HG03457 (cell line): ENCODE measurements around the gene PUSL1.

Experiments
- ATAC-seq: cut with Tn5 transposase; IDR thresholded peaks from one replicate; pipeline ENCODE4 v1.9.1; 2021; ENCODE audit warnings: moderate number of reproducible peaks; ENCODE audit not compliant: unreplicated experiment

Gene PUSL1

GRCh38 chr1:1321477-1321876 is 13.1 kb downstream of the PUSL1 start:
- ATAC-seq, result no peak

DNA sequence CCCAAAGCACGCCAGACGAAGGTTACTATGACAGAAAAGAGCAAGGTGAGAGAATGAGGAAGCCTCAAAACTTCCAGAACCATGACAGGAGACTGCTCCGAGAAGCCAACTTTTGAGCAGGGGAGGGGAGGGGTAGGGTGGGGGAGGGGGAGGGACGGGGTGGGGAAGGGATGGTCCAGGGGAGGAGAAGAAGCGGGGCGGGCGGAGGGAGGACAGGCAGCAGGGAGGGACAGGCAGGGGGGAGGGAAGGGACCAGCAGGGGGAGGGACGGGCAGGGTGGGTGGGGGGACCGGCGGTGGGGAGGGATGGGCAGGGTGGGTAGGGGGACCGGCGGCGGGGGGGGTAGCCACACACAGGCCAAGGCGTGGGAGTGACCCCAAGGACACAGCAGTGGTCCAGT is 14.0 kb downstream of the PUSL1 start:
- no peak for ATAC-seq

DNA sequence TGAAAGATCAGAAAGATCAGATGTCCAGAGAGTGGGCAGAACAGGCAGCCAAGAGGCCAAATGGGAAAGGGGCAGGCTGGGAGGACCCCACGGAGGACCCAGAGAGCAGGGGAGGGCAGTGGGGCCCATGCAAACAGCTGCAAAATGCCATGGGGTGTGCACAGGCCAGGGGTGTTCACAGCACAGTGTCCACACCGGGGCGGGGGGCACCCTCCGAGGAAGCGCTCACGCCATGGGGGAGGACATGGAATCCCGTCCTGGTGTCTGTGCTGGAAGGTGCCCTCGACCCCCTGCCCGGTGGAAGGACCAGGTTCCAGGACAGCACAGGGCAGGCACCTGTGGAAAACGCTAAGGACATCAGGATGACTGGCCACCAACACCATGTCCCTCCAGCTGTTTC is 14.6 kb downstream of the PUSL1 start:
- no peak for ATAC-seq

- peak; percentile 12 for ATAC-seq
Observed at GRCh38 chr1:1324084-1324523, 15.7 kb downstream of the PUSL1 start.

DNA sequence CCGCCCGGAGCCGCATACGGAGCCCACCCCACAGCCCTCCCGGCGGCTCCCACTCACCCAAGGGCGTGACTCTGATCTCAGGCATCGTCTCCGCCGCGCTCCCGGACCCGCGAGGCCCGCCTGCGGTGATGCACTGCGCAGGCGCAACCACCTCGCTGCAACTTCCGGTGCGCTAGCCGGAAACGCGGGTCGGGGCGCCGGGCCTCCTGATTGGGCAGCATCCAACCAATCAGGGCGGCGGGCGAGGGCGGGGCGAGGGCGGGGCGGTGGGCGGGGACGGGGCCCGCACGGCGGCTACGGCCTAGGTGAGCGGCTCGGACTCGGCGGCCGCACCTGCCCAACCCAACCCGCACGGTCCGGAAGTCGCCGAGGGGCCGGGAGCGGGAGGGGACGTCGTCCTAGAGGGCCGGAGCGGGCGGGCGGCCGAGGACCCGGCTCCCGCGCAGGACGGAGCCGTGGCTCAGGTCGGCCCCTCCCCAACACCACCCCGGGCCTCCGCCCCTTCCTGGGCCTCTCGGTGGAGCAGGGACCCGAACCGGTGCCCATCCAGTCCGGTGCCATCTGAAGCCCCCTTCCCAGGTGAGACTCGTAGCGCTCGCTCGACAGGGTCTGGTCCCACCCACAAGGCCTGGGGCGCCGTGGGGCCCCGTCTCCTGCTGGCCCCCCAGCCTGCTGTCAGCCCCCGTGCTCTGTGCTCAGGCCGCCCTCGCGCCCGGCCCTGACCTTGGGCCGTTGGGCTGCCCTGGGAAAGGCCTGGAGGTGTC is 16.3 kb downstream of the PUSL1 start, which contains the start of the genes CPTP and INTS11:
CPTP (plus strand) TSS at position 279 of the 764 bp plus-strand sequence. CDS start 2,109 bp downstream, outside the sequence.
INTS11 (minus strand) TSS at position 137 of the 764 bp plus-strand sequence; CDS start at position 85, 52 bp downstream.
- ATAC-seq, result peak; percentile 41

DNA sequence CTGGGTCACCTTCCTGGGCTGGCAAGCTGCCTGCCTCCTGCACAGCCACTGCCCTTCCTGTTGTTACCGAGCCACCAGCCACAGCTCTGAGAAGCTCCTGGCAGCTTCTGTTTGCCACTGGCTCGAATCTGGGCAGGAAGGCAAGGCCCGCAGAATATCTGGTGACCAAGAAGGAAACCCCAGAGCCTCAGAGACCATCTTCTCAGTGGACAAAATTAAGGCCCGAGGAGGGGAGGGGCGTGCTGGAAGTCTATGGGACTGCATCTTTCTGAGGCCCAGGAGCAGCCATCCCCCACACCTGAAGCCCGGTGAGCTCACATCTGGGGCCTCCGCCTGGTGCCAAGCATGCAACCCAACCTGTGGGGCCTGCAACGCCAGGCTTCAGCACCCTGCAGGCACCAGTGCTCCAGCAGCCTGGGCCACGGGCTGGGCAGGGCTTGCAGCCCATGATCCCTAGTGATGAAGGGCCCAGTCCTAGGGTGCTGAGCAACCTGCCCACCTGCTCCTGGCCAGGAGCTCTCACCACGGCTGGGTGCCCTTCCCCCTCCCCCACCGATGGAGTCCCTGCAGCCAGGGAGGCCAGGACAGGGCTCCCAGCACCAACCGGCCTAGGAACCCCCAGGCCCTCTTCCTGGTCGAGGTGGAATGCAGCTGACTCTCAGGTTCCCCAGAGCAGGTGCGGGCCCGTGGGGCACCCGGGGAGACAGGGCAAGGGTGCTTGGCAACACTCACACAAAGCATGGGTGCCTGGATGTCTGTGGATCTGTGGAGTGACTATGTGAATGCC is 17.1 kb downstream of the PUSL1 start:
- ATAC-seq, result no peak

- ATAC-seq, result no peak
Observed at GRCh38 chr1:1326075-1326605, 17.7 kb downstream of the PUSL1 start.

- no peak for ATAC-seq
Observed at GRCh38 chr1:1327291-1327690, 18.9 kb downstream of the PUSL1 start.

- ATAC-seq, result no peak
Observed at GRCh38 chr1:1328254-1328653, 19.9 kb downstream of the PUSL1 start.

GRCh38 chr1:1329304-1330210 is 21.2 kb downstream of the PUSL1 start:
- ATAC-seq, result no peak

- ATAC-seq, result no peak
Observed at GRCh38 chr1:1330366-1331067, 22.1 kb downstream of the PUSL1 start.

DNA sequence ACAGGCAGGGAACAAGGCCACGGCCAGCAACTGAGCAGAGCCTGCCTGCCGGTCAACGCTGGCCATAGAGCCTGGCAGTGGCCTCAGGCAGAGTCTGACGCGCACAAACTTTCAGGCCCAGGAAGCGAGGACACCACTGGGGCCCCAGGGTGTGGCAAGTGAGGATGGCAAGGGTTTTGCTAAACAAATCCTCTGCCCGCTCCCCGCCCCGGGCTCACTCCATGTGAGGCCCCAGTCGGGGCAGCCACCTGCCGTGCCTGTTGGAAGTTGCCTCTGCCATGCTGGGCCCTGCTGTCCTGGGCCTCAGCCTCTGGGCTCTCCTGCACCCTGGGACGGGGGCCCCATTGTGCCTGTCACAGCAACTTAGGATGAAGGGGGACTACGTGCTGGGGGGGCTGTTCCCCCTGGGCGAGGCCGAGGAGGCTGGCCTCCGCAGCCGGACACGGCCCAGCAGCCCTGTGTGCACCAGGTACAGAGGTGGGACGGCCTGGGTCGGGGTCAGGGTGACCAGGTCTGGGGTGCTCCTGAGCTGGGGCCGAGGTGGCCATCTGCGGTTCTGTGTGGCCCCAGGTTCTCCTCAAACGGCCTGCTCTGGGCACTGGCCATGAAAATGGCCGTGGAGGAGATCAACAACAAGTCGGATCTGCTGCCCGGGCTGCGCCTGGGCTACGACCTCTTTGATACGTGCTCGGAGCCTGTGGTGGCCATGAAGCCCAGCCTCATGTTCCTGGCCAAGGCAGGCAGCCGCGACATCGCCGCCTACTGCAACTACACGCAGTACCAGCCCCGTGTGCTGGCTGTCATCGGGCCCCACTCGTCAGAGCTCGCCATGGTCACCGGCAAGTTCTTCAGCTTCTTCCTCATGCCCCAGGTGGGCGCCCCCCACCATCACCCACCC is 22.9 kb downstream of the PUSL1 start, which contains the start of gene TAS1R3:
TAS1R3 (plus strand) TSS at position 213 of the 898 bp plus-strand sequence; CDS start at position 279, 66 bp downstream.
- no peak for ATAC-seq

DNA sequence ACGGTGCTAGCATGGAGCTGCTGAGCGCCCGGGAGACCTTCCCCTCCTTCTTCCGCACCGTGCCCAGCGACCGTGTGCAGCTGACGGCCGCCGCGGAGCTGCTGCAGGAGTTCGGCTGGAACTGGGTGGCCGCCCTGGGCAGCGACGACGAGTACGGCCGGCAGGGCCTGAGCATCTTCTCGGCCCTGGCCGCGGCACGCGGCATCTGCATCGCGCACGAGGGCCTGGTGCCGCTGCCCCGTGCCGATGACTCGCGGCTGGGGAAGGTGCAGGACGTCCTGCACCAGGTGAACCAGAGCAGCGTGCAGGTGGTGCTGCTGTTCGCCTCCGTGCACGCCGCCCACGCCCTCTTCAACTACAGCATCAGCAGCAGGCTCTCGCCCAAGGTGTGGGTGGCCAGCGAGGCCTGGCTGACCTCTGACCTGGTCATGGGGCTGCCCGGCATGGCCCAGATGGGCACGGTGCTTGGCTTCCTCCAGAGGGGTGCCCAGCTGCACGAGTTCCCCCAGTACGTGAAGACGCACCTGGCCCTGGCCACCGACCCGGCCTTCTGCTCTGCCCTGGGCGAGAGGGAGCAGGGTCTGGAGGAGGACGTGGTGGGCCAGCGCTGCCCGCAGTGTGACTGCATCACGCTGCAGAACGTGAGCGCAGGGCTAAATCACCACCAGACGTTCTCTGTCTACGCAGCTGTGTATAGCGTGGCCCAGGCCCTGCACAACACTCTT is 23.8 kb downstream of the PUSL1 start:
- no peak for ATAC-seq

DNA sequence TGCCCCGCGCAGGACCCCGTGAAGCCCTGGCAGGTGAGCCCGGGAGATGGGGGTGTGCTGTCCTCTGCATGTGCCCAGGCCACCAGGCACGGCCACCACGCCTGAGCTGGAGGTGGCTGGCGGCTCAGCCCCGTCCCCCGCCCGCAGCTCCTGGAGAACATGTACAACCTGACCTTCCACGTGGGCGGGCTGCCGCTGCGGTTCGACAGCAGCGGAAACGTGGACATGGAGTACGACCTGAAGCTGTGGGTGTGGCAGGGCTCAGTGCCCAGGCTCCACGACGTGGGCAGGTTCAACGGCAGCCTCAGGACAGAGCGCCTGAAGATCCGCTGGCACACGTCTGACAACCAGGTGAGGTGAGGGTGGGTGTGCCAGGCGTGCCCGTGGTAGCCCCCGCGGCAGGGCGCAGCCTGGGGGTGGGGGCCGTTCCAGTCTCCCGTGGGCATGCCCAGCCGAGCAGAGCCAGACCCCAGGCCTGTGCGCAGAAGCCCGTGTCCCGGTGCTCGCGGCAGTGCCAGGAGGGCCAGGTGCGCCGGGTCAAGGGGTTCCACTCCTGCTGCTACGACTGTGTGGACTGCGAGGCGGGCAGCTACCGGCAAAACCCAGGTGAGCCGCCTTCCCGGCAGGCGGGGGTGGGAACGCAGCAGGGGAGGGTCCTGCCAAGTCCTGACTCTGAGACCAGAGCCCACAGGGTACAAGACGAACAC is 24.5 kb downstream of the PUSL1 start:
- ATAC-seq, result no peak

DNA sequence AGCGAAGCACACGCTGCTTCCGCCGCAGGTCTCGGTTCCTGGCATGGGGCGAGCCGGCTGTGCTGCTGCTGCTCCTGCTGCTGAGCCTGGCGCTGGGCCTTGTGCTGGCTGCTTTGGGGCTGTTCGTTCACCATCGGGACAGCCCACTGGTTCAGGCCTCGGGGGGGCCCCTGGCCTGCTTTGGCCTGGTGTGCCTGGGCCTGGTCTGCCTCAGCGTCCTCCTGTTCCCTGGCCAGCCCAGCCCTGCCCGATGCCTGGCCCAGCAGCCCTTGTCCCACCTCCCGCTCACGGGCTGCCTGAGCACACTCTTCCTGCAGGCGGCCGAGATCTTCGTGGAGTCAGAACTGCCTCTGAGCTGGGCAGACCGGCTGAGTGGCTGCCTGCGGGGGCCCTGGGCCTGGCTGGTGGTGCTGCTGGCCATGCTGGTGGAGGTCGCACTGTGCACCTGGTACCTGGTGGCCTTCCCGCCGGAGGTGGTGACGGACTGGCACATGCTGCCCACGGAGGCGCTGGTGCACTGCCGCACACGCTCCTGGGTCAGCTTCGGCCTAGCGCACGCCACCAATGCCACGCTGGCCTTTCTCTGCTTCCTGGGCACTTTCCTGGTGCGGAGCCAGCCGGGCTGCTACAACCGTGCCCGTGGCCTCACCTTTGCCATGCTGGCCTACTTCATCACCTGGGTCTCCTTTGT is 25.3 kb downstream of the PUSL1 start:
- no peak for ATAC-seq

DNA sequence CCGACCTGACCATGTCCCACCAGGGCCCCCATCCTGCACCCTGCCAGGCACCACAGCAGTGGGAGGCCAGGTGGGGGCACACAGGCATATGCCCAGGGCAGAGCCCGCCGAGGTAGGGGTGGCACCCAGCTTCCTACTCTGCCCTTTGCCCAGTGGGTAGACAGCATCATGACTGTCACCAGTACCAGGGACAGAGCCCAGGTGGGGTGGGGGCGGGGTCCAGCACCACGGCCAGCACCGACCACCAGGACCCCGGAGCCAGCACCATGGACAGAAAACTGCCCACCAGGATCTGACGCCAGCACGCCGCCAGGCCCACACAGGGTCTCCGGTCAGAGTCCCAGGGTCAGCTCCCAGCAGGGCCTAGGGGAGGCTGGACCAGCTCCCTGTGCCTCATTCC is 26.4 kb downstream of the PUSL1 start:
- no peak for ATAC-seq

- ATAC-seq, result no peak
Observed at GRCh38 chr1:1335283-1335682, 26.9 kb downstream of the PUSL1 start.
